Central memory CD8-positive, alpha-beta T cell (primary cell): ENCODE measurements around the gene USP22.

Source experiments
- ATAC-seq: fragments of 150-1000 bp; cut with Tn5 transposase; replicated peaks from 2 replicates; pipeline ENCODE4 v1.10.0; 2022; ENCODE audit warnings: mild to moderate bottlenecking, moderate FRiP score, moderate number of reproducible peaks; ENCODE audit not compliant: poor library complexity, severe bottlenecking; ENCODE audit errors: extremely low read depth
- DNase-seq, 2 donors: peaks; one replicate each; pipeline ENCODE4 v3.0.0; 2021; ENCODE audit warnings: low spot score in 2 of 2
- H3K27ac Mint-ChIP-seq: one replicate; pipeline ENCODE4 v1.8.0; 2022; ENCODE audit warnings: low read depth, mild to moderate bottlenecking, moderate library complexity, mixed read lengths
- H3K27me3 Mint-ChIP-seq: one replicate; pipeline ENCODE4 v1.8.0; 2022; ENCODE audit warnings: mixed read lengths
- H3K36me3 Mint-ChIP-seq: one replicate; pipeline ENCODE4 v1.8.0; 2022; ENCODE audit warnings: mild to moderate bottlenecking, moderate library complexity, mixed read lengths; ENCODE audit not compliant: insufficient read depth
- H3K4me1 Mint-ChIP-seq: one replicate; pipeline ENCODE4 v1.8.0; 2022; ENCODE audit warnings: mixed read lengths
- H3K4me3 Mint-ChIP-seq: one replicate; pipeline ENCODE4 v1.8.0; 2022; ENCODE audit warnings: mild to moderate bottlenecking, moderate library complexity, mixed read lengths
- H3K9me3 Mint-ChIP-seq: one replicate; pipeline ENCODE4 v1.8.0; 2022; ENCODE audit warnings: mixed read lengths

The USP22 gene

GRCh38 chr17:21013983-21014382, 28.8 kb downstream of the USP22 start:
- Mint-ChIP-seq H3K9me3 (no peaks in the 10 kb centered on the region), H3K4me3 (no peak overlapping the region), H3K27me3 (no peaks in the 10 kb centered on the region), H3K4me1 (peaks cover 13% of the 10 kb centered on the region), H3K27ac (peak overlapping the region; percentile 13), H3K36me3 (peaks cover 76% of the 10 kb centered on the region)
- no peak for DNase-seq
- ATAC-seq, result no peak

GRCh38 chr17:21012736-21013135, 30.1 kb downstream of the USP22 start:
- ATAC-seq (no peak), DNase-seq (no peak)
- H3K36me3 Mint-ChIP-seq, result peaks cover 76% of the 10 kb centered on the region
- no peaks in the 10 kb centered on the region for H3K27me3 Mint-ChIP-seq
- peaks cover 13% of the 10 kb centered on the region for H3K4me1 Mint-ChIP-seq
- no peaks in the 10 kb centered on the region for H3K9me3 Mint-ChIP-seq
- no peak overlapping the region for H3K4me3 Mint-ChIP-seq
- H3K27ac Mint-ChIP-seq, result no peak overlapping the region

- H3K27me3 Mint-ChIP-seq, result no peaks in the 10 kb centered on the region
- H3K36me3 Mint-ChIP-seq, result peaks cover 76% of the 10 kb centered on the region
- no peak for DNase-seq
- no peaks in the 10 kb centered on the region for H3K9me3 Mint-ChIP-seq
- peaks cover 6% of the 10 kb centered on the region for H3K4me1 Mint-ChIP-seq
- no peak for ATAC-seq
- no peak overlapping the region for H3K4me3 Mint-ChIP-seq
- H3K27ac Mint-ChIP-seq, result peak overlapping the region; percentile 33
Measured at GRCh38 chr17:21010705-21011596, 31.9 kb downstream of the USP22 start.

GRCh38 chr17:21008992-21009671, 33.7 kb downstream of the USP22 start:
- Mint-ChIP-seq H3K27ac (no peak overlapping the region), H3K4me3 (no peak overlapping the region), H3K36me3 (peaks cover 77% of the 10 kb centered on the region), H3K9me3 (no peaks in the 10 kb centered on the region), H3K27me3 (no peaks in the 10 kb centered on the region), H3K4me1 (peaks cover 6% of the 10 kb centered on the region)
- DNase-seq, result no peak
- no peak for ATAC-seq

- H3K4me1 Mint-ChIP-seq, result peaks cover 2% of the 10 kb centered on the region
- no peak overlapping the region for H3K27ac Mint-ChIP-seq
- no peaks in the 10 kb centered on the region for H3K27me3 Mint-ChIP-seq
- DNase-seq, result no peak
- H3K4me3 Mint-ChIP-seq, result no peak overlapping the region
- peaks cover 78% of the 10 kb centered on the region for H3K36me3 Mint-ChIP-seq
- ATAC-seq, result no peak
- H3K9me3 Mint-ChIP-seq, result no peaks in the 10 kb centered on the region
Measured at GRCh38 chr17:21008160-21008915, 34.5 kb downstream of the USP22 start.

GRCh38 chr17:21007646-21008045, 35.2 kb downstream of the USP22 start:
- Mint-ChIP-seq H3K36me3 (peaks cover 78% of the 10 kb centered on the region), H3K27ac (no peak overlapping the region), H3K27me3 (no peaks in the 10 kb centered on the region), H3K4me1 (no peaks in the 10 kb centered on the region), H3K9me3 (no peaks in the 10 kb centered on the region), H3K4me3 (no peak overlapping the region)
- ATAC-seq (no peak), DNase-seq (no peak)

GRCh38 chr17:21005803-21006202, 37.0 kb downstream of the USP22 start:
- Mint-ChIP-seq H3K4me3 (no peak overlapping the region), H3K4me1 (peaks cover 8% of the 10 kb centered on the region), H3K27me3 (no peaks in the 10 kb centered on the region), H3K36me3 (peaks cover 69% of the 10 kb centered on the region), H3K9me3 (no peaks in the 10 kb centered on the region), H3K27ac (no peak overlapping the region)
- DNase-seq (no peak), ATAC-seq (no peak)

GRCh38 chr17:21005367-21005766, 37.4 kb downstream of the USP22 start:
- Mint-ChIP-seq H3K27me3 (no peaks in the 10 kb centered on the region), H3K27ac (no peak overlapping the region), H3K36me3 (peaks cover 70% of the 10 kb centered on the region), H3K4me3 (no peak overlapping the region), H3K4me1 (peaks cover 8% of the 10 kb centered on the region), H3K9me3 (no peaks in the 10 kb centered on the region)
- no peak for DNase-seq
- no peak for ATAC-seq

GRCh38 chr17:21004016-21004930, 38.5 kb downstream of the USP22 start:
- no peaks in the 10 kb centered on the region for H3K27me3 Mint-ChIP-seq
- no peak overlapping the region for H3K27ac Mint-ChIP-seq
- no peak overlapping the region for H3K4me3 Mint-ChIP-seq
- no peaks in the 10 kb centered on the region for H3K9me3 Mint-ChIP-seq
- H3K36me3 Mint-ChIP-seq, result peaks cover 62% of the 10 kb centered on the region
- no peak for ATAC-seq
- H3K4me1 Mint-ChIP-seq, result peaks cover 16% of the 10 kb centered on the region
- no peak for DNase-seq

- ATAC-seq, result no peak
- Mint-ChIP-seq H3K36me3 (peaks cover 57% of the 10 kb centered on the region), H3K4me1 (peaks cover 24% of the 10 kb centered on the region), H3K27me3 (no peaks in the 10 kb centered on the region), H3K4me3 (no peak overlapping the region), H3K27ac (no peak overlapping the region), H3K9me3 (no peaks in the 10 kb centered on the region)
- no peak for DNase-seq
Measured at GRCh38 chr17:21003007-21003621, 39.7 kb downstream of the USP22 start.

- DNase-seq, result no peak
- H3K36me3 Mint-ChIP-seq, result peaks cover 51% of the 10 kb centered on the region
- H3K27me3 Mint-ChIP-seq, result no peaks in the 10 kb centered on the region
- peaks cover 24% of the 10 kb centered on the region for H3K4me1 Mint-ChIP-seq
- no peak overlapping the region for H3K4me3 Mint-ChIP-seq
- H3K9me3 Mint-ChIP-seq, result no peaks in the 10 kb centered on the region
- ATAC-seq, result no peak
- H3K27ac Mint-ChIP-seq, result no peak overlapping the region
Measured at GRCh38 chr17:21002309-21003006, 40.4 kb downstream of the USP22 start.
